ENCODE measurements around the gene IGFALS.

IGFALS gene

DNA sequence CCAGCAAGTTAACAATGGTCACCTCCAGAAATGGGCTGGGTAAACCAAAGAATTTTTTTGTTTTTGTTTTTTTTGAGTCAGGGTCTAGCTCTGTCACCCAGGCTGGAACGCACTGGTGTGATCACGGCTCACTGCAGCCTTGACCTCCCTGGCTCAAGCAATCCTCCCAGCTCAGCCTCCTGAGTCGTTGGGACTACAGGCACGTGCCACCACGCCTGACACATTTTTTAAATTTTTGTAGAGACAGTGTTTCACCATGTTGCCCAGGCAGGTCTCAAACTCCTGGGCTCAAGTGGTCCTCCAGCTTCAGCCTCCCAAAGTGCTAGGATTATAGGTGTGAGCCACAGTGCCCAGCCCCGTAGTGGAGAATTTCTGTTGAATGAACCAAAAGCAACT, 12.8 kb downstream of the IGFALS start:
- Histone ChIP-seq H3K36me3 (replicated peaks; ENCODE audit: insufficient read depth, low read length) (no peaks in the 10 kb centered on the region), H3K9ac (ENCODE audit: low read length) (no peak overlapping the region)

DNA sequence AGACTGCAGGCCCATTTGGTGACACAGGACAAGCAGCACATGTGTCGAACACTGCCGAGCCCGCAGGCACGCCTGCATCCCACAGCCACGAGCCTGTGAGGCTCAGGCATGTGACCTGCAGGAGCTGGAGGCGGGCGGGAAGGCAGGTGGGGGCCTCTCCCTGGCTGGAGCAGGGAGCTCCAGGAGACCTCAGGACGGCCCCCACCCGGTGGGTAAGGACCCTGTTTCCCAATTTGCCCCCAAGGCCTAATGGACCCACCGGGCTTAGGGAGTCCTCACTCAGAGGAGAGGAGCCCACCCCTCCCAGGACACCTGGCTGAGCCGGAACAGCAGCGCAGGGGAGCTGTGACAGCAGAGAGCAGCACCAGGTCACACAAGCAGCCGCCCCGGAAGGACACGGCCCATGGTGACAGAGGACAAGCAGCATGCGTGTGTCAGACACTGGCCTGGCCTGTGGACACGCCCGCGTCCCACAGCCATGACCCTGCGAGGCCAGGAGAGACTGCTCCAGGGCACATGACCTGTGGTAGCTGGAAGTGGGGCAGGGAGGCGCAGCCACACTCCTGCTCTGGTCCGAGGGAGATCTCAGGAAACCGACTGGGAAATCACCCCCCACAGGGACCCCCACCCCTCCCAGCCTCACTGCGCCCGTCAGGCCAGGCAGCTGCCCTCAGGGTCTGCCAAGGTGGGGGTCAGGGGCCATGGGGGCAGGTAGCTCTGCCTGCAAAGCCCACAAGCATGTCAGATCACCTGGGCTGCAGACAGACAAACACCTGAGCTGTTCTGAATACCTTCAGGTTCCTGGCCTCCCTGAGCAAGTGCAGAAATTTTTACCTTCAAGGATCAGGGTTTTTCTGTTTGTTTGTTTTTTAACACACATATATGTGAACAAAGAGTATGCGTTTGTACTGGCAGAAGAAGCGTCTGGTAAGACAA, 13.5 kb downstream of the IGFALS start:
- peaks cover 56% of the 10 kb centered on the region for H3K79me2 ChIP-seq (ENCODE audit: low read length)
- TF ChIP-seq, protein P1, sequence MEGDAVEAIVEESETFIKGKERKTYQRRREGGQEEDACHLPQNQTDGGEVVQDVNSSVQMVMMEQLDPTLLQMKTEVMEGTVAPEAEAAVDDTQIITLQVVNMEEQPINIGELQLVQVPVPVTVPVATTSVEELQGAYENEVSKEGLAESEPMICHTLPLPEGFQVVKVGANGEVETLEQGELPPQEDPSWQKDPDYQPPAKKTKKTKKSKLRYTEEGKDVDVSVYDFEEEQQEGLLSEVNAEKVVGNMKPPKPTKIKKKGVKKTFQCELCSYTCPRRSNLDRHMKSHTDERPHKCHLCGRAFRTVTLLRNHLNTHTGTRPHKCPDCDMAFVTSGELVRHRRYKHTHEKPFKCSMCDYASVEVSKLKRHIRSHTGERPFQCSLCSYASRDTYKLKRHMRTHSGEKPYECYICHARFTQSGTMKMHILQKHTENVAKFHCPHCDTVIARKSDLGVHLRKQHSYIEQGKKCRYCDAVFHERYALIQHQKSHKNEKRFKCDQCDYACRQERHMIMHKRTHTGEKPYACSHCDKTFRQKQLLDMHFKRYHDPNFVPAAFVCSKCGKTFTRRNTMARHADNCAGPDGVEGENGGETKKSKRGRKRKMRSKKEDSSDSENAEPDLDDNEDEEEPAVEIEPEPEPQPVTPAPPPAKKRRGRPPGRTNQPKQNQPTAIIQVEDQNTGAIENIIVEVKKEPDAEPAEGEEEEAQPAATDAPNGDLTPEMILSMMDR (IDR thresholded peaks at IDR 0.05; ENCODE audit: low read length), result no peak
- no peak for TF ChIP-seq EZH2 (optimal IDR thresholded peaks at IDR 0.05; ENCODE audit: low read depth, low read length)
- no peak for TF ChIP-seq EZH2phosphoT487 (IDR thresholded peaks at IDR 0.05; ENCODE audit: low read length)
- peaks cover 4% of the 10 kb centered on the region; the same call in 1 of the 2 replicates for H3K4me1 ChIP-seq (ENCODE audit: low read length)
- no peak overlapping the region for H3K4me3 ChIP-seq (ENCODE audit: low read length)
- no peak overlapping the region for H3K4me2 ChIP-seq (ENCODE audit: low read depth, low read length)
- no peaks in the 10 kb centered on the region for H3K9me3 ChIP-seq (replicated peaks; ENCODE audit: insufficient read depth, low read length)
- DNase-seq, result no peak
- H3K27ac ChIP-seq (ENCODE audit: low read length), result no peak overlapping the region
- no peaks in the 10 kb centered on the region for H3K9me2 ChIP-seq (replicated peaks; ENCODE audit: insufficient read depth, low read length)
- H4K20me1 ChIP-seq (ENCODE audit: insufficient read depth, low read length), result no peaks in the 10 kb centered on the region
- no peaks in the 10 kb centered on the region for H3K36me3 ChIP-seq (replicated peaks; ENCODE audit: insufficient read depth, low read length)
- no peaks in the 10 kb centered on the region for H3K27me3 ChIP-seq (replicated peaks; ENCODE audit: insufficient read depth, low read length)
- no peak overlapping the region for H3K9ac ChIP-seq (ENCODE audit: low read length)
- H2AFZ ChIP-seq (ENCODE audit: low read length), result no peak overlapping the region
- H3F3A ChIP-seq (ENCODE audit: insufficient read depth, low read length), result peaks cover 17% of the 10 kb centered on the region; the same call in 1 of the 2 replicates

More for the DNA sequence above, 12.8 kb downstream of the IGFALS start:
- no peaks in the 10 kb centered on the region for H4K20me1 ChIP-seq (ENCODE audit: insufficient read depth, low read length)
- H3K79me2 ChIP-seq (ENCODE audit: low read length), result peaks cover 56% of the 10 kb centered on the region
- no peak overlapping the region for H2AFZ ChIP-seq (ENCODE audit: low read length)
- no peaks in the 10 kb centered on the region for H3K9me2 ChIP-seq (replicated peaks; ENCODE audit: insufficient read depth, low read length)
- H3K27ac ChIP-seq (ENCODE audit: low read length), result no peak overlapping the region
- TF ChIP-seq, protein P1 (IDR thresholded peaks at IDR 0.05; ENCODE audit: low read length), result no peak
- no peak for TF ChIP-seq EZH2 (optimal IDR thresholded peaks at IDR 0.05; ENCODE audit: low read depth, low read length)
- TF ChIP-seq EZH2phosphoT487 (IDR thresholded peaks at IDR 0.05; ENCODE audit: low read length), result no peak
- peaks cover 17% of the 10 kb centered on the region; the same call in 1 of the 2 replicates for H3F3A ChIP-seq (ENCODE audit: insufficient read depth, low read length)
- H3K9me3 ChIP-seq (replicated peaks; ENCODE audit: insufficient read depth, low read length), result no peaks in the 10 kb centered on the region
- no peak overlapping the region for H3K4me3 ChIP-seq (ENCODE audit: low read length)
- DNase-seq, result no peak
- peak overlapping the region; percentile 91; the same call in 1 of the 2 replicates for H3K4me2 ChIP-seq (ENCODE audit: low read depth, low read length)
- H3K27me3 ChIP-seq (replicated peaks; ENCODE audit: insufficient read depth, low read length), result no peaks in the 10 kb centered on the region
- H3K4me1 ChIP-seq (ENCODE audit: low read length), result peaks cover 4% of the 10 kb centered on the region; the same call in 1 of the 2 replicates

DNA sequence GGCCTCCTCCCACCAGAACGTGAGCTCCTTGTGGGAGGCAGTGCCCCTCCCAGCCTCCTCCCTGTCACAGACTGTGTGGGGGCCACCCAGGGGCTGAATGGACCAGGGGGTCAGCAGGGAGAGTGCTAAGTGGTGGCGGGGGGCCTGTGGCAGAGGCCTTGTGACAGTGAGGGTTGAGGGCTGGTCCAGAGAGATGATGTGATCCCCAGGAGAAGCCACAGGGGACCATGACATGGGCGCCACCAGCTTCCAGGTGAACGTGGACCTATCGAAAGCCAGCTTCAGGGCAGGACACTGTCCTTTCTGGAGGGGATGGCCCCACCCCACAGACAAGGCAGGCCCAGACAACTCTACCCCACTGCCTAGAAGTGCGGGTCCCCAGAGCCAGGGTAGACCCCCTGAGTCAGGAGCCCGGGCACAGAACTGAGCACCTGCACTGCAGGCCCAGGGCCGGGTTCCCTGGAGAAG, 14.2 kb downstream of the IGFALS start:
- Histone ChIP-seq H3K4me3 (ENCODE audit: low read length) (no peak overlapping the region), H3K4me2 (ENCODE audit: low read depth, low read length) (no peak overlapping the region), H3K36me3 (replicated peaks; ENCODE audit: insufficient read depth, low read length) (no peaks in the 10 kb centered on the region), H3F3A (ENCODE audit: insufficient read depth, low read length) (peaks cover 17% of the 10 kb centered on the region; the same call in 1 of the 2 replicates), H2AFZ (ENCODE audit: low read length) (no peak overlapping the region), H3K27me3 (replicated peaks; ENCODE audit: insufficient read depth, low read length) (no peaks in the 10 kb centered on the region), H3K9me3 (replicated peaks; ENCODE audit: insufficient read depth, low read length) (no peaks in the 10 kb centered on the region), H3K9me2 (replicated peaks; ENCODE audit: insufficient read depth, low read length) (no peaks in the 10 kb centered on the region), H3K9ac (ENCODE audit: low read length) (no peak overlapping the region), H3K4me1 (ENCODE audit: low read length) (peaks cover 5% of the 10 kb centered on the region; the same call in 1 of the 2 replicates), H3K79me2 (ENCODE audit: low read length) (peaks cover 56% of the 10 kb centered on the region), H4K20me1 (ENCODE audit: insufficient read depth, low read length) (no peaks in the 10 kb centered on the region), H3K27ac (ENCODE audit: low read length) (no peak overlapping the region)
- DNase-seq, result no peak
- no peak for TF ChIP-seq EZH2phosphoT487 (IDR thresholded peaks at IDR 0.05; ENCODE audit: low read length)
- TF ChIP-seq EZH2 (optimal IDR thresholded peaks at IDR 0.05; ENCODE audit: low read depth, low read length), result no peak
- TF ChIP-seq, protein P1 (IDR thresholded peaks at IDR 0.05; ENCODE audit: low read length), result no peak

Data from MM.1S (cell line).